ENCODE results near the gene KCTD20. TPM values are rescaled to one million over a fixed set of nuclear protein-coding genes. Genes with fewer than 3 reads are reported as not detected.
"Not testable (repeated sequence)": the region's sequence is repeated elsewhere in the genome, so short reads cannot be mapped to it uniquely, and the experiment has no call there.

KCTD20 gene
- total RNA-seq, 1 donor from 2014 or later, result 52.3 TPM

DNA sequence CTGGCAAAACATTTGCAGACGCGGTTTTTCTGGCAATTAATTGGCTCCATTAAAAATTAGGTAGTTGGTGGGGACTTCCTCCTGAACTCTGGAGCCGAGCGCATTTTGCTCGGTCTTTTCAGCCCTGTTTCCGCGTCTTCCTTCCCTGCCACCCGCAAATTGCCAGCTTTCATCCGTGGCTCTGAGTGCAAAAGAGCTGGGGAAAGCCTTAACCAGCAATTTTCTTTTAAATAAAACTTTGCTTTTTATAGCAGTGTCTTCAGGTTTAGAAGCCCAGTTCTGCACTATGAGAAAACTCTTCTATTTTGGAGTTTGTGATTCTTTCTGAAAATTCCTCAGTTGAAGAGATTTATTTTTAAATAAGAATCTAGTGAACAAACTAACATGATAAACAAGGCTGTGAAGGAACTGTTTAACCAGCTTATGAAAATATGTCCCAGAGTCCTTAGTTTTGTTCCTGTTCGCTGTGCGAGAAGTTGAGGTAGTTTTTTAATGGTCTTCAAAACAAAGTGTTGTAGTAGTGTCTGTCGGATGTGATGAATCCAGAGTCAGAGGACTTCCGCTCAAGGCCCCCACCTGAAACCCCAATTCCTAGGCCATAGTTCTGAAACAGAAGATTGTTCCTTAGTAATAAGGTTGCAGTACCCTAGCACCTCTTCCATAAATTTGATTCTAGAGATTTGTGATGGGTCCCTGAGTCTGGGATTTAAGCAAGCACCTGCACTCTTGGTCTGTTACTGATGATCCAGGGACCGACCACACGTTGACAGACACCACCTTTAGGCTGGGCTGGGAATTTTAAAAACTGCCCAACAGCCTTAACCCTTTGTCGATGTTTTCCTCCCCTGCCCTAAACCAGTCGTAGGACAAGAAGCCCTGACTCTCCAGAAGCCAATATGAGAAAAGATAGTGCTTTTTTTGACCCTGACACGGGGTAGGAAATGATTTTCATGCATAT, 950 bp downstream of the KCTD20 start:
- intact Hi-C loops (cut with micrococcal nuclease), result loop anchor here (2.0 to 5.0 kb wide), 5 partner anchors 101 to 416 kb away; partner anchors contain the start of genes MAPK14 and SRSF3

- intact Hi-C loops (cut with micrococcal nuclease), result loop anchor here (5.0 kb wide), 3 partner anchors 238 to 417 kb away; partner anchors contain the start of gene MAPK14
Measured at GRCh38 chr6:36444470-36444869, 1.7 kb downstream of the KCTD20 start.

- intact Hi-C loops (cut with micrococcal nuclease), result no loop called here
Measured at GRCh38 chr6:36445621-36446020, 2.8 kb downstream of the KCTD20 start.

- intact Hi-C loops (cut with micrococcal nuclease), result not testable (repeated sequence)
Measured at GRCh38 chr6:36449173-36449572, 6.4 kb downstream of the KCTD20 start.

GRCh38 chr6:36452897-36453296, 10.1 kb downstream of the KCTD20 start:
- intact Hi-C loops (cut with micrococcal nuclease), result not testable (repeated sequence)

- intact Hi-C loops (cut with micrococcal nuclease), result no loop called here
Measured at GRCh38 chr6:36455486-36456027, 12.8 kb downstream of the KCTD20 start.

DNA sequence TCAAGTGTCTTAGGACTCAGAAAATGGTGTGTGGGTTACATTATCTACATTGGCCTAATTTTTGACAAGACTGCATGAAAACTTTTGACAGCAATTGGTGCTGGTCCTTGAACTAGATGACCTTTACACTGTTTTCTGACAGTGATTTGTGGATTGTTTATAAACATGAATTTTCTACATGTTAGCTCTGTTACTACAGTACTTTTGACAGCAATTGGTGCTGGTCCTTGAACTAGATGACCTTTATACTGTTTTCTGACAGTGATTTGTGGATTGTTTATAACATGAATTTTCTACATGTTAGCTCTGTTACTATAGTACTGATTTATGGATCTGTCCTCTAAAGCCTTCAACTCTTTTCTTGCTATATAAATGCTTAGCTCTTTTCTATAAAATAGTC, 16.7 kb downstream of the KCTD20 start:
- intact Hi-C loops (cut with micrococcal nuclease), result no loop called here

- intact Hi-C loops (cut with micrococcal nuclease), result no loop called here
Measured at GRCh38 chr6:36460916-36461315, 18.1 kb downstream of the KCTD20 start.

DNA sequence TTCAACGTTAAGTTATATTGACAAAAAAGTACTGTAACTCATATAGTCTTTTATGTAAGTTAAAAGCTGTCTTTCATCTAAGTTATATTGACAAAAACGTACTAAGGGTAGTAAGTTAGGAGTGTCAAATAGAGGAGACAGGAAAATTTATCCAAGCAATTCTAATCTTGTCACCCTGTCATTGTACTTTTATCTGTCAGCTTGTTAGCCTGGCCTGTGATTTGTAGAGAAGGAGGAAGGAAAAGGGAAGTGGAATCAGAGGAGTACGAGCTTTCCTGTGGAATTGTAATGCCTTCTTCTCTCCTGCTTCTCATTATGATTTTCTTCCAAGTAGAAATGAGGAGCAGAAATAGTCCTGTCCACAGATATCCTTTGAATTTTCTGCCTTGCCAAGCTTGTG, 18.8 kb downstream of the KCTD20 start:
- intact Hi-C loops (cut with micrococcal nuclease), result no loop called here

DNA sequence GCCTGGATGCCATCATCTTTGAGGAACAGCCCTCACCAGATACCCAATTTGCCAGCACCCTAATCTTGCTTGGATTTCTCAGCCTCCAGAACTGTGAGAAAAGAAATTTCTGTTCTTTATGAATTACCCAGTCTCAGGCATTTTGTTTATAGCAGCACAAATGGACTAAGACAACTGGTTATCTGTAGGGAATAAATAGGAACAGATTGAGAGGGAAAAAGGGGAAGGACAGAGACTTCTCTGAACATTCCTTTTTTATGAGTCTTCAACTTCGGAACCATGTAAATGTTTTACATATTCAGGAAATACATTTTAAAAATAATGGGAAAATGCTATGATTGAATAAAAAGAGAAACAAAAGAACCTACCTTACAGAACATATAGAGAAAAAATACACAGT, 20.9 kb downstream of the KCTD20 start:
- intact Hi-C loops (cut with micrococcal nuclease), result no loop called here

DNA sequence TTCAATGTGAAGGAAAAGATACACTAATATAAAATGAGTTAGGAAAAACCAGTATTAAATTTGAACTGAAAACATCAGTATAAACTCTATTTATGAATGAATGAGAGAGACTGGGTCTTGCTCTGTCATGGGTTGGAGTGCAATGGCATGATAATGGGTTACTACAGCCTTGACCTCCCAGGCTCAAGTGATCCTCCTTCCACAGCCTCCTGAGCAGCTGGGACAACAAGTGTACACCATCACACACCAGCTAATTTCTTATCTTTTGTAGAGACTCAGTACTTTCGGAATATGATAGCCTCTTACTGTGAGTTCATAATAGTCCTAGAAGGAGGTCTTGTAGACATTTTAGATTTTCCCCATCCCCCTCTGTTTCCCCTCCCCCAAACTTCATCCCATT, 21.4 kb downstream of the KCTD20 start:
- intact Hi-C loops (cut with micrococcal nuclease), result no loop called here

DNA sequence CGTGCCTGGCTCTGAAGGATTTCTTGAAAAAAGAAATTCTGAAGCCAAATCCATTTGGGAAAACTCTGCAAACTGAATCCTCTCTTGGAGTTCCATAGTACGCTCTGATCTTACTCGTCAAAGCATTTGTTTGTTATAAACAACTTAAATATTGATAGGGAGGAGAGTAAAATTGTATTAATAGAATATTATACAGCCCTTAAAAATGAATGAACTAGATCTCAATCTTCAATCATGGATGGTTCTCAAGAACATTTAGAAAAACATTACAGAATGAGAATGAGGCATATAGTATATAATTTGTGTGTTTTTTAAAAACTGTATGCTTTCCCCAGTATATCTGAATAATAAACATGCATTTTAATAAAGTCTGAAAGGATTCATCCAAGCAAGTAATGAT, 24.8 kb downstream of the KCTD20 start:
- intact Hi-C loops (cut with micrococcal nuclease), result no loop called here

DNA sequence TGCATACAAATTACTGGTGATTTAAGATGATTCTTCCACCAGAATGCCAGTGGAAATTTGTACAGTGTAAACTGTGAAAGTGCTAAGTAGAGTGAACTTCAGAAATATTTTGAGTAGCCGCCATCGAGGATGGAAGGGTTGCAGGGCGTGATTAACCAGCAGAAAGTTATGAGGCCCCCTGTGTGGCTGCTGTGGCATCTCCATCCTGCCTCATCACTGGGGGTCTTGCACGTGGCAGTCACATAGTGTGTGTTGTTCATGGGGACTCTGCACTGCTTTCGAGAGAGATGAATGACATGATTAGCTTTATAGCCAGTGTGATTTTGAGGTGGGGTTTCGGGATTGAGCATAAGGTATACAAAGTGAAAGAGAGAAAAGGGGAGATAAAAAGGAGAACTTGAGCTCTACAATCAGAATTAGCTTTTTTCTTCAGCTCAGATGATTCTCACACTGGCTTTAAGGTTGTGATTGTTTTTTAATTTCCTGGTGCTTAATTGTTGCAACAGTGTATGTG, 26.4 kb downstream of the KCTD20 start:
- intact Hi-C loops (cut with micrococcal nuclease), result no loop called here

DNA sequence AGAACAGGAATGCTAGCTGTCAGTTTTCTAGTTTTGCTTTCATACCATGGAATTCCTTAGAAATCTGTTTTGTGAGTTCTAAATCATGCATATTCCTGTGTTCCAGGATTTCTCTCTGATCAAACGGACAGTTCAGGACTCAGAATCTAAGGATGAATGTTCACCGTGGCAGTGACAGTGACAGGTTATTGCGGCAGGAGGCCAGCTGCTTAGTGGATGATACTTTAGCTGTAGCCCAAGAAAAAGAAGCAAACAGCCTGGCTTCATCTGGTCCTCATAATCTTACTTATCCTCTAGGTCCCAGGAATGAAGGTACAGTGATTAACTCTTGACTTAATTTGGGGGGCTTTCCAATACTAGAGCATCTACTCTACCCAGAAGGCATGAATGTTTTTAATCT, 27.1 kb downstream of the KCTD20 start:
- intact Hi-C loops (cut with micrococcal nuclease), result no loop called here

DNA sequence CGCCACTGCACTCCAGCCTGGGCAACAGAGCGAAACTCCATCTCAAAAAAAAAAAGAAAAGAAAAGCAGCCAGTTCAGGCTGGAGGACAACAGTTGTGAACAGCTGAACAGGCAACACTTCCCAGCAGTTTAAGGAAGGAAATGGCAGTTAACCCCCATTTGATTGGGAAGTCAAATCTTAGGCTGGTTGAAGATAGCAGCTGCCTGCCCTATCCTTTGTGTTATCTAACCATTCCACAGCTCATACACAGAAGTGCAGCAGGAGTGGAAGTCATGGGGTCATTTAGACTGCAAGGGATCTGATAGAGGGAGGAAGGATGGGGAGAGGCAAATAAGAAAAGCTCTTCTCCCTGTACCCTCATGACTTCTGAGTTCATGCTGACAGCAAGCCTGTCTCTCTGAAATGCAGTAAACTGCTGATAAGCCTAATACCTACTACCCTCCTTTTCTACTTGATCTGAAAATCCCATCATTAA, 35.3 kb downstream of the KCTD20 start:
- intact Hi-C loops (cut with micrococcal nuclease), result no loop called here

- intact Hi-C loops (cut with micrococcal nuclease), result no loop called here
Measured at GRCh38 chr6:36479256-36479655, 36.5 kb downstream of the KCTD20 start.

DNA sequence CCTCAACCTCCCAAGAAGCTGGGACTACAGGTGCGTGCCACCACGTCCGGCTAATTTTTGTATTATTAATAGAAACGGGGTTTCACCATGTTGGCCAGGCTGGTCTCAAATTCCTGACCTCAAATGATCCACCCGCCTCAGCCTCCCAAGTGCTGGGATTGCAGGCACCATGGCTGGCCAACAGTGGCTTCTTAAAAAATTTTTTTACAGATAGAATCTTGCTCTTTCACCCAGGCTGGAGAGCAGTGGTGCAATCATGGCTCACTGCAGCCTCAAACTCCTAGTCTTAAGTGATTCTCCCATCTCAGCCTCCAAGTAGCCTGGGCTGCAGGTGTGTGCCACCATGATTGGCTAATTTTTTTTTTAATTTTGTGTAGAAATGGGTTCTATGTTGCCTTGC, 40.5 kb downstream of the KCTD20 start:
- intact Hi-C loops (cut with micrococcal nuclease), result not testable (repeated sequence)

- intact Hi-C loops (cut with micrococcal nuclease), result no loop called here
Measured at GRCh38 chr6:36484736-36485135, 41.9 kb downstream of the KCTD20 start.

DNA sequence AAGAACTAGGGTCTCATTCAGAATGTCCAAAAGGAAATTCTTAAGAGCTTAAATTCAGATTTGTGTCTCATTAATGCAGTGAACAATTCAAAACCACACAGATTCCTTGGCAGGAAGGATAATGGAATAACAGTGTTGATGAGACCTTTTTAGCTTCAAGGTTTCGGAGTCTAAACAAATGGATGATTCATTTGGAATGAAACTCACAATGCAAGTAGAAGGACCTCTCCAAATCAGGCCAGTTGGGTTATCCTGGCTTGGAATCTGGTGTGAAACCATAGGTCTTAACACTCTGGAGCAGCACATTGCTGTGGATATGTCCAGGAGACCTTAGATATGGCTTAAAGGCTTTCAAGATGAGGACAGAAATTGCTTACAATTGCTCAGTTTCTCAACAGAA, 44.9 kb downstream of the KCTD20 start:
- intact Hi-C loops (cut with micrococcal nuclease), result no loop called here

DNA sequence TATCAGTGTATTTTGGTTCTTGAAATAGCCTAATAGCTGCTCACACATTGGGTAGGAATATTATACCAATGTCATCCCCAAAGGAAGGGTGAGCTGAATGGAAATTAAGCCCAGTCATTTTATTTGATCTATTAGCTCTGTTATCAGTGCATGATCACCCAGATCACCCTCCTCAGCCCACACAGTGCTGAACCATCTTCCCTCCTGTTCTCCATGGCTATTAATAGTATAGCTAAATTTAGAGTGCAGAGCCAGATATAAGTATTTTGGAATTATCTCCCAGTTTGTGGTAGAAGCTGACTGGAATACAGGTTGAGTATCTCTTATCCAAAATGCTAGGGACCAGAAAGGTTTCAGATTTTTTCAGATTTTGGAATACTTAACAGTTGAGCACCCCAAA, 45.4 kb downstream of the KCTD20 start:
- intact Hi-C loops (cut with micrococcal nuclease), result no loop called here

GRCh38 chr6:36489426-36489825, 46.6 kb downstream of the KCTD20 start:
- intact Hi-C loops (cut with micrococcal nuclease), result no loop called here

- intact Hi-C loops (cut with micrococcal nuclease), result no loop called here
Measured at GRCh38 chr6:36491378-36491965, 48.7 kb downstream of the KCTD20 start.

Data from T-helper 2 cell treated with Interferon-gamma antibody and Interleukin-4, amounts not matched to agents 100 ng/mL and 5 ng/mL, for 36 hours (primary cell).